HG03097 (cell line): Measurements from ENCODE around the gene LCMT2.

ENCODE experiments used
- ATAC-seq: cut with Tn5 transposase; IDR thresholded peaks from one replicate; pipeline ENCODE4 v1.9.1; 2021; ENCODE audit not compliant: unreplicated experiment, low FRiP score

The LCMT2 gene

DNA sequence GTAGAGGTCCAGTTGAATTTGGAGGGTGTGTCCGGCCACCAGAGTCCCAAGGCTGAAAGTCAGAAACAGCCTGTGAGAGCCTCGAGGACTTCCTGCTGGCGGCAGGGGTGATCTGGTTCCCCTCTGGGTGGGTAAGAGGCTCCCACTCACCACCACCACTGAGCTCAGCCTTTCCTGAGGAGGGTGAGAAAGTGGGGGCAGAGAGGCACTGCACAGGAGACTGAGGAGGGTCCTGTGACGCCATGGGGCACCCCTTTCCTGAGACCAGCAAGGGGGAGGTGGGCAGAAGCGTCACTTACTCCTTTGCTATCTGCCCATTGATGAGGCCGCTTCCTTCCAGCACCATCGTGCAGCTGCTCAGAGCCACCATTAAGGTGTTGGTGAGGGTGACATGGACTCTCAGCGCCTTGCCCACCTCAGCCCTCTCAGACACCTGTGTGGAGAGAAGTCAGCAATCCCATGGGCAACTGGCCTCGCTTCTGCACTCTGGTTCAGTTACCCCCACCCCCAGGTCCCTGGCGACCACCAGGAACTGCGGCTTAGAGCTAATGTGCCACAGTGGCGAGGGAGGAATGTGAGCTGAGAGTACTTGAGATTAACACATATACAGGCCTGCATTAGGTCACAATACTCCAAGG, 53.7 kb downstream of the LCMT2 start:
- no peak for ATAC-seq

DNA sequence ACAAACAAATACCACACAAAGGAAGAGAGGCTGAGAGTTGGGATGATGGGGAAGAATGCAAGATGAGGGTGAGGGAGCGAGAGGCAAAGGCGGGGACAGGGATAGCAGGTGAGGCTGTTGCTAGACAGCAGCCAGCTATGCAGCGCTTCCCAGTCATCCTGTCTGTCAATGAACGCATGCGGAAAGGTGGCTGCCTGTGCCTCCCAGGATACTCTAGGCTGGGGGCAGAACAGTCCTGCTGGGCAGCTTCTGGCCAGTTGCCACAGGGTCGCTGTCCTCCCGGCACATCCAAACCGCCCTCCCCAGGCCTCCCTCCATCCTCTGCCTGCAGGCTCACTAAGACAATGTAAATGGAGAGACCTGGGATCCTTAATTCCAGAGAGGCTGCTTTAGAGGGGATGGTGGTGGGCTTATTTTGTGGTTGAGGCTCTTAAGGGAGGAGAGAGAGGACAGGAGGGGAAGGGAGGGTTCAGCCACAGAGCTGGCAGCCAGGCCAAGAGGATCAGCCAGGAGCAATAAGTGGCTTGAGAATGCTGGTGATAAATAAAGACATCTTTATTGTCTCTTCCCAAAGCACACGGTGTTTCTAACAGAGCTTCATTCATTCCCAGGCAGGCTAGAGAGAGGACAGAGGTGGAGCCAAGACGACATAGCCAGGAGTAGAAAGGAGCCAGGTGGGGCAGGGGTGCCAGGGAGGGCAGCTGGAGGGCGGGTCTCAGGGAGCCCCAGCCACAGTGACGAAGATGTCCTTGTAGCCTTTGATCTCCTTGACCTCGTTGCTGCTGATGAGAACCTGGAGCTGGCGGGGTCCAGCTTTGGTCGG, 54.4 kb downstream of the LCMT2 start:
- no peak for ATAC-seq

DNA sequence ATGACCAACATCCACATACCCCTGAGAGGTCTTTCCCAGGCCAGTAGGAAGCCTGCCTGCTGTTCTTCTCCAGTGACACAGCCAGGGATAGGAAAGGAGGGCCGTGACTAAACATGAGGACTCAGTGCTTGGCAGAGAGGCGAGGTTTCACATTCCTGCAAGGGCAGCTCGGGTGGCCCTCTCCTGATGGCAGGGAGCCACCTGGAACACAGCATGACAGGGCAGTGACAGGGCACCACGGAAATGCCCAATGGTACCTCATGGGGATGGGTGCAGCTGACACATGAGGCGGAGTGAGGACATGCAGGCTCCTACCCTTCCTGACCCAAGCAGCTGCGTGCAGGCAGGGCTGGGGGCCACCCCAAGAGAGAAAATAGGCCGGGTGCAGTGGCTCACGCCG, 56.2 kb downstream of the LCMT2 start:
- no peak for ATAC-seq
